ENCODE results near the gene CAPZB.

CAPZB gene

GRCh38 chr1:19342894-19343616 lies 142.3 kb downstream of the CAPZB start:
- no peak for DNase-seq

GRCh38 chr1:19342062-19342750 lies 143.1 kb downstream of the CAPZB start:
- no peak for DNase-seq

- no peak for DNase-seq
Observed at GRCh38 chr1:19341201-19342061, 143.9 kb downstream of the CAPZB start.

- DNase-seq, result no peak
Observed at GRCh38 chr1:19340387-19340937, 144.9 kb downstream of the CAPZB start.

GRCh38 chr1:19339214-19339861 lies 146.0 kb downstream of the CAPZB start:
- DNase-seq, result no peak

- DNase-seq, result no peak
Observed at GRCh38 chr1:19338323-19338762, 147.0 kb downstream of the CAPZB start.

- DNase-seq, result no peak
Observed at GRCh38 chr1:19337289-19337688, 148.1 kb downstream of the CAPZB start.

GRCh38 chr1:19336543-19336942 lies 148.8 kb downstream of the CAPZB start:
- no peak for DNase-seq

GRCh38 chr1:19333587-19334354 lies 151.6 kb downstream of the CAPZB start:
- DNase-seq, result no peak

GRCh38 chr1:19332832-19333231 lies 152.5 kb downstream of the CAPZB start:
- DNase-seq, result no peak

GRCh38 chr1:19331262-19331878 lies 154.0 kb downstream of the CAPZB start:
- no peak for DNase-seq

GRCh38 chr1:19330449-19331135 lies 154.7 kb downstream of the CAPZB start:
- DNase-seq, result no peak

- no peak for DNase-seq
Observed at GRCh38 chr1:19329611-19330010, 155.7 kb downstream of the CAPZB start.

GRCh38 chr1:19329188-19329587 lies 156.2 kb downstream of the CAPZB start:
- DNase-seq, result no peak

GRCh38 chr1:19328486-19328885 lies 156.9 kb downstream of the CAPZB start:
- DNase-seq, result no peak

- DNase-seq, result no peak
Observed at GRCh38 chr1:19327736-19328135, 157.6 kb downstream of the CAPZB start.

- no peak for DNase-seq
Observed at GRCh38 chr1:19327301-19327700, 158.0 kb downstream of the CAPZB start.

GRCh38 chr1:19326748-19327065 lies 158.6 kb downstream of the CAPZB start:
- DNase-seq, result no peak

GRCh38 chr1:19325958-19326747 lies 159.2 kb downstream of the CAPZB start:
- no peak for DNase-seq

- DNase-seq, result no peak
Observed at GRCh38 chr1:19325368-19325957, 159.9 kb downstream of the CAPZB start.

All from NCI-H524 treated with DMSO at 0.1 percent for 48 hours (cell line).